Adrenal gland (tissue), 12 donors: ENCODE measurements around the gene FAM89B. TPM values are rescaled to one million over a fixed set of nuclear protein-coding genes. Genes with fewer than 3 reads are reported as not detected.

ENCODE experiments used
- DNase-seq, 7 donors: peaks; one replicate each; pipeline ENCODE4 v3.0.0-alpha.2; 2019 to 2020
- H3K27ac ChIP-seq, 5 donors: fragments of 200-600 bp; sonication (generic) in 4 of 5; 1 replicate in 3 of 5; 2 replicates in 2 of 5; pipeline versions ENCODE4 v1.5.1 to v1.8.0; 2016 to 2020; ENCODE audit warnings: mild to moderate bottlenecking in 1 of 5
- H3K27me3 ChIP-seq: fragments of 200-600 bp; 2 replicates; pipeline ENCODE4 v1.8.0; 2021
- H3K36me3 ChIP-seq, 2 donors: fragments of 200-600 bp; replicated peaks in 1 of 2; 1 replicate in 1 of 2; 2 replicates in 1 of 2; pipeline versions ENCODE4 v1.5.1 to v1.8.0; 2018 to 2022
- H3K4me1 ChIP-seq, 2 donors: fragments of 200-600 bp; replicated peaks in 1 of 2; 1 replicate in 1 of 2; 2 replicates in 1 of 2; pipeline versions ENCODE4 v1.5.1 to v1.8.0; 2018 to 2021
- H3K4me3 ChIP-seq, 4 donors: fragments of 200-600 bp; sonication (generic) in 3 of 4; one replicate each; pipeline ENCODE4 v1.5.1; 2016 to 2018
- H3K9me3 ChIP-seq, 3 donors: fragments of 200-600 bp; sonication (generic) in 1 of 3; replicated peaks in 1 of 3; 1 replicate in 2 of 3; 2 replicates in 1 of 3; pipeline versions ENCODE4 v1.5.1 to v1.8.0; 2016 to 2021
- CTCF ChIP-seq, 6 experiments: fragments of 450-650 bp in 4 of 6; fragments of 200-600 bp in 2 of 6; sonication (generic) in 1 of 6; IDR thresholded peaks; 1 replicate in 5 of 6; 2 replicates in 1 of 6; pipeline versions ENCODE4 v1.5.1 to v1.8.0; 2016 to 2021; ENCODE audit warnings: antibody characterized with exemption in 6 of 6, mild to moderate bottlenecking in 2 of 6, moderate library complexity in 1 of 6
- POLR2A ChIP-seq, 2 donors: fragments of 450-650 bp; IDR thresholded peaks; one replicate each; pipeline ENCODE4 v1.6.1; 2017; ENCODE audit warnings: antibody characterized with exemption in 2 of 2, mild to moderate bottlenecking in 2 of 2, moderate library complexity in 1 of 2
- WGBS, 4 donors: extraction: QIAGEN DNeasy Blood & Tissue Kit in 2 of 4; methylation state at CpG; one replicate each; pipeline versions ENCODE4 v1.1.5 to v1.1.7; 2013 to 2017; 5-methylcytosine and 5-hydroxymethylcytosine counted together
- intact Hi-C, 2 donors: fragments of 100-400 bp; cut with DNase I; formaldehyde crosslinking; loops; one replicate each; pipeline versions ENCODE4 v1.14.1 to v1.15.0; 2022 to 2023
- polyA plus RNA-seq, 3 donors: library from polyadenylated mRNA; stranded (reverse); fragments of 200-250 nt in 2 of 3; fragments of 350-450 nt in 1 of 3; fragmentation: Illumina TruSeq in 1 of 3; extraction: RNeasy Lipid Tissue Mini Kit (QIAGEN cat#74804) in 1 of 3; gene quantifications; one replicate each; pipeline ENCODE4 v1.2.3, GENCODE V29; 2013 to 2014
- total RNA-seq, 9 donors: library from RNA; depleted of rRNA in 4 of 9; stranded (reverse); fragments of >200 nt in 4 of 9; fragments of 120-200 nt in 1 of 9; fragmentation: NEBNext Ultra II Directional in 1 of 9; extraction: Animal tissue kit (Norgen Biotek cat#: 25700) in 1 of 9; gene quantifications; one replicate each; pipeline versions ENCODE4 v1.1.0 to v1.2.4, GENCODE V29; 2013 to 2023
- donor health status: healthy with polysubstance abuse.
- donor health status: Bipolar disorder and iron deficiency.
- donor health status: DM: yes; HTN: yes; CAD: no.
- donor health status: DM: no; HTN: no; CAD: no.
- donor health status: DM: no; HTN: no; CAD: no.
- donor health status: DM: yes; HTN: yes; CAD: no.

Gene FAM89B
- total and polyA plus RNA-seq, 12 donors = 7.0 to 77.1 (median 45.9) TPM

DNA sequence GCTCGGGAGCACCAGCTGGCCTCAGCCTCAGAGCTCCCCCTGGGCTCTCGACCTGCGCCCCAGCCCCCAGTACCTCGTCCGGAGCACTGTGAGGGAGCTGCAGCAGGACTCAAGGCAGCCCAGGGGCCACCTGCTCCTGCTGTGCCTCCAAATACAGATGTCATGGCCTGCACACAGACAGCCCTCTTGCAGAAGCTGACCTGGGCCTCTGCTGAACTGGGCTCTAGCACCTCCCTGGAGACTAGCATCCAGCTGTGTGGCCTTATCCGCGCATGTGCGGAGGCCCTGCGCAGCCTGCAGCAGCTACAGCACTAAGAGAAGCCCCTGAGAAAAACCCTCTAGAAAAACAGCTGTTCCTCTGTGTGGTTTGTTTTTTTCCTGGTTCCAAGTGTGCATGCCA lies 918 bp upstream of the FAM89B start:
- H3K36me3 ChIP-seq = peaks cover 0 to 3% of the 10 kb centered on the region in 2 donors
- H3K27ac ChIP-seq = peak overlapping the region in 3 of 5 donors; percentile 9 to 97 (median 94)
- no peak overlapping the region for H3K4me3 ChIP-seq
- intact Hi-C loops = loop anchor here in 1 of 2 donors (5.0 kb wide), 1 partner anchor 41 kb away; the partner anchor contains the start of gene MAP3K11
- no peaks in the 10 kb centered on the region for H3K9me3 ChIP-seq
- DNase-seq = no peak
- WGBS, 4 donors = 73 to 77% (median 75%) methylated on average over 3 to 9 of the region's 9 CpGs
- TF ChIP-seq POLR2A (IDR thresholded peaks at IDR 0.05) (no peak), CTCF (IDR thresholded peaks at IDR 0.05) (no peak)
- H3K4me1 ChIP-seq = peaks cover 49 to 64% of the 10 kb centered on the region in 2 donors
- H3K27me3 ChIP-seq = no peaks in the 10 kb centered on the region

- Histone ChIP-seq H3K36me3 (peaks cover 0 to 3% of the 10 kb centered on the region in 2 donors), H3K27me3 (no peaks in the 10 kb centered on the region), H3K4me1 (peaks cover 48 to 66% of the 10 kb centered on the region in 2 donors), H3K4me3 (peak overlapping the region in 2 of 4 donors; percentile 19 to 63), H3K27ac (peak overlapping the region; percentile 9 to 96 (median 71)), H3K9me3 (no peaks in the 10 kb centered on the region)
- 6 to 9% (median 8%) methylated on average over 11 of the region's 11 CpGs for WGBS, 4 donors
- peak in 2 of 7 donors; percentile 43 to 44 for DNase-seq
- TF ChIP-seq POLR2A (IDR thresholded peaks at IDR 0.05) = no peak
- TF ChIP-seq CTCF (IDR thresholded peaks at IDR 0.05) = peak in 5 of 6 experiments; percentile 23 to 45 (median 35)
- intact Hi-C loops = loop anchor here in 1 of 2 donors (5.0 kb wide), 1 partner anchor 40 kb away; the partner anchor contains the start of gene MAP3K11
Observed at GRCh38 chr11:65571940-65572339, 398 bp upstream of the FAM89B start.

- intact Hi-C loops = loop anchor here in 1 of 2 donors (5.0 kb wide), 1 partner anchor 39 kb away; the partner anchor contains the start of gene MAP3K11
- TF ChIP-seq CTCF (IDR thresholded peaks at IDR 0.05) (no peak), POLR2A (IDR thresholded peaks at IDR 0.05) (no peak)
- peaks cover 0 to 3% of the 10 kb centered on the region in 2 donors for H3K36me3 ChIP-seq
- H3K27me3 ChIP-seq = no peaks in the 10 kb centered on the region
- peak overlapping the region in 4 of 5 donors; percentile 44 to 96 (median 82) for H3K27ac ChIP-seq
- 22 to 33% (median 31%) methylated on average over 5 to 22 of the region's 22 CpGs for WGBS, 4 donors
- peak overlapping the region in 1 of 4 donors; percentile 63 for H3K4me3 ChIP-seq
- H3K9me3 ChIP-seq = no peaks in the 10 kb centered on the region
- DNase-seq = peak in 6 of 7 donors; percentile 46 to 75 (median 56)
- peaks cover 51 to 66% of the 10 kb centered on the region in 2 donors for H3K4me1 ChIP-seq
Observed at GRCh38 chr11:65573391-65574079, 1.2 kb downstream of the FAM89B start.

- Histone ChIP-seq H3K4me3 (peak overlapping the region in 2 of 4 donors; percentile 24 to 63), H3K27me3 (no peaks in the 10 kb centered on the region), H3K9me3 (no peaks in the 10 kb centered on the region), H3K4me1 (peaks cover 44 to 59% of the 10 kb centered on the region in 2 donors), H3K27ac (peak overlapping the region in 4 of 5 donors; percentile 67 to 96 (median 82)), H3K36me3 (peaks cover 0 to 3% of the 10 kb centered on the region in 2 donors)
- DNase-seq = peak; percentile 89 to 97 (median 93)
- WGBS, 4 donors = 1 to 10% (median 1%) methylated on average over 2 to 66 of the region's 67 CpGs; no CpG with 5 or more reads in 1 of the 4 donors
- TF ChIP-seq CTCF (IDR thresholded peaks at IDR 0.05) = peak; percentile 38 to 98 (median 80)
- TF ChIP-seq POLR2A (IDR thresholded peaks at IDR 0.05) = no peak
- intact Hi-C loops = loop anchor here in 1 of 2 donors (5.0 kb wide), 1 partner anchor 38 kb away; the partner anchor contains the start of gene MAP3K11
Observed at GRCh38 chr11:65574109-65574810, 1.9 kb downstream of the FAM89B start.
